MG63 (cell line): ENCODE results near the gene HSD17B4. TPM values are rescaled to one million over a fixed set of nuclear protein-coding genes. Genes with fewer than 3 reads are reported as not detected.

Experiments used
- DNase-seq: peaks from one replicate; pipeline ENCODE4 v3.0.0-alpha.2; 2020
- H3K27me3 ChIP-seq: fragments of 250-450 bp; sonication (Bioruptor Pico); 2 replicates; pipeline ENCODE4 v1.5.1; 2020; ENCODE audit warnings: mild to moderate bottlenecking, moderate library complexity
- H3K36me3 ChIP-seq: fragments of 250-450 bp; sonication (Bioruptor Pico); 2 replicates; pipeline ENCODE4 v1.5.1; 2020; ENCODE audit warnings: mild to moderate bottlenecking, moderate library complexity
- H3K4me3 ChIP-seq: fragments of 250-450 bp; sonication (Bioruptor Pico); 2 replicates; pipeline ENCODE4 v1.5.1; 2020; ENCODE audit warnings: mild to moderate bottlenecking, moderate library complexity
- H3K9me3 ChIP-seq: fragments of 250-450 bp; sonication (Bioruptor Pico); 2 replicates; pipeline ENCODE4 v1.5.1; 2020; ENCODE audit warnings: mild to moderate bottlenecking, moderate library complexity
- total RNA-seq: library from RNA; depleted of rRNA; stranded (reverse); fragments of >200 nt; shearing (Covaris generic); gene quantifications from 2 replicates; pipeline ENCODE4 v1.2.3, GENCODE V29; 2014; ENCODE audit warnings: low replicate concordance; rRNA removed

Gene HSD17B4
- total RNA-seq, 1 experiment from 2014 or later, result 156 TPM

- peaks cover 6% of the 10 kb centered on the region for H3K36me3 ChIP-seq
- H3K9me3 ChIP-seq, result no peaks in the 10 kb centered on the region; the same call in 1 of the 2 replicates
- no peak for DNase-seq
- H3K4me3 ChIP-seq, result no peak overlapping the region
- H3K27me3 ChIP-seq, result no peaks in the 10 kb centered on the region
Measured at GRCh38 chr5:119521232-119521631, 68.9 kb downstream of the HSD17B4 start.

- peaks cover 6% of the 10 kb centered on the region for H3K36me3 ChIP-seq
- no peak overlapping the region for H3K4me3 ChIP-seq
- DNase-seq, result no peak
- H3K9me3 ChIP-seq, result no peaks in the 10 kb centered on the region; the same call in 1 of the 2 replicates
- H3K27me3 ChIP-seq, result no peaks in the 10 kb centered on the region
Measured at GRCh38 chr5:119522841-119523240, 70.5 kb downstream of the HSD17B4 start.

- Histone ChIP-seq H3K9me3 (no peaks in the 10 kb centered on the region; the same call in 1 of the 2 replicates), H3K27me3 (no peaks in the 10 kb centered on the region), H3K4me3 (no peak overlapping the region), H3K36me3 (peaks cover 3% of the 10 kb centered on the region)
- DNase-seq, result no peak
Measured at GRCh38 chr5:119524485-119524884, 72.2 kb downstream of the HSD17B4 start.

GRCh38 chr5:119527351-119527750 lies 75.1 kb downstream of the HSD17B4 start:
- H3K9me3 ChIP-seq, result no peaks in the 10 kb centered on the region
- H3K27me3 ChIP-seq, result no peaks in the 10 kb centered on the region
- DNase-seq, result peak; percentile 18
- no peak overlapping the region for H3K4me3 ChIP-seq
- H3K36me3 ChIP-seq, result peaks cover 6% of the 10 kb centered on the region

- no peaks in the 10 kb centered on the region for H3K9me3 ChIP-seq
- no peaks in the 10 kb centered on the region for H3K27me3 ChIP-seq
- DNase-seq, result no peak
- H3K36me3 ChIP-seq, result peaks cover 6% of the 10 kb centered on the region
- no peak overlapping the region for H3K4me3 ChIP-seq
Measured at GRCh38 chr5:119529811-119530210, 77.5 kb downstream of the HSD17B4 start.

GRCh38 chr5:119532637-119533036 lies 80.3 kb downstream of the HSD17B4 start:
- no peaks in the 10 kb centered on the region for H3K9me3 ChIP-seq
- peaks cover 3% of the 10 kb centered on the region; the same call in 1 of the 2 replicates for H3K36me3 ChIP-seq
- H3K27me3 ChIP-seq, result no peaks in the 10 kb centered on the region
- DNase-seq, result no peak
- no peak overlapping the region for H3K4me3 ChIP-seq

GRCh38 chr5:119537704-119538103 lies 85.4 kb downstream of the HSD17B4 start:
- Histone ChIP-seq H3K4me3 (no peak overlapping the region), H3K9me3 (no peaks in the 10 kb centered on the region), H3K36me3 (peaks cover 11% of the 10 kb centered on the region; the same call in 1 of the 2 replicates), H3K27me3 (no peaks in the 10 kb centered on the region)
- DNase-seq, result peak; percentile 4

- H3K36me3 ChIP-seq, result peaks cover 11% of the 10 kb centered on the region; the same call in 1 of the 2 replicates
- no peak for DNase-seq
- no peaks in the 10 kb centered on the region for H3K9me3 ChIP-seq
- H3K4me3 ChIP-seq, result no peak overlapping the region
- no peaks in the 10 kb centered on the region for H3K27me3 ChIP-seq
Measured at GRCh38 chr5:119541716-119542115, 89.4 kb downstream of the HSD17B4 start.

GRCh38 chr5:119551819-119552218 lies 99.5 kb downstream of the HSD17B4 start:
- H3K27me3 ChIP-seq, result no peaks in the 10 kb centered on the region
- H3K4me3 ChIP-seq, result no peak overlapping the region
- DNase-seq, result no peak
- H3K36me3 ChIP-seq, result no peaks in the 10 kb centered on the region
- H3K9me3 ChIP-seq, result no peaks in the 10 kb centered on the region

GRCh38 chr5:119554597-119554996 lies 102.3 kb downstream of the HSD17B4 start:
- Histone ChIP-seq H3K4me3 (no peak overlapping the region), H3K36me3 (no peaks in the 10 kb centered on the region), H3K27me3 (no peaks in the 10 kb centered on the region), H3K9me3 (no peaks in the 10 kb centered on the region)
- no peak for DNase-seq

GRCh38 chr5:119570910-119571309 lies 118.6 kb downstream of the HSD17B4 start:
- no peak overlapping the region for H3K4me3 ChIP-seq
- no peak for DNase-seq
- H3K27me3 ChIP-seq, result no peaks in the 10 kb centered on the region; the same call in none of the 2 replicates
- no peaks in the 10 kb centered on the region for H3K36me3 ChIP-seq
- no peaks in the 10 kb centered on the region for H3K9me3 ChIP-seq

- peak; percentile 18 for DNase-seq
Measured at GRCh38 chr5:119578937-119579336, 126.6 kb downstream of the HSD17B4 start.

GRCh38 chr5:119582987-119583386 lies 130.7 kb downstream of the HSD17B4 start:
- no peaks in the 10 kb centered on the region for H3K9me3 ChIP-seq
- H3K4me3 ChIP-seq, result no peak overlapping the region
- no peaks in the 10 kb centered on the region for H3K27me3 ChIP-seq
- H3K36me3 ChIP-seq, result no peaks in the 10 kb centered on the region
- no peak for DNase-seq

More at GRCh38 chr5:119578937-119579336, 126.6 kb downstream of the HSD17B4 start:
- H3K9me3 ChIP-seq, result no peaks in the 10 kb centered on the region
- no peaks in the 10 kb centered on the region; the same call in none of the 2 replicates for H3K27me3 ChIP-seq
- no peaks in the 10 kb centered on the region for H3K36me3 ChIP-seq
- no peak overlapping the region for H3K4me3 ChIP-seq

GRCh38 chr5:119583684-119584083 lies 131.4 kb downstream of the HSD17B4 start:
- Histone ChIP-seq H3K36me3 (no peaks in the 10 kb centered on the region), H3K4me3 (no peak overlapping the region), H3K27me3 (no peaks in the 10 kb centered on the region), H3K9me3 (no peaks in the 10 kb centered on the region)
- no peak for DNase-seq

Other genes starting within 250 kb of the HSD17B4 start
- 12.1 and 22.2 TPM in 2 replicates for gene TNFAIP8, start 96.5 kb upstream of the HSD17B4 start, total RNA-seq
- not detected in 2 replicates for gene FAM170A, start 177.1 kb downstream of the HSD17B4 start, total RNA-seq